OCI-LY7 (cell line): ENCODE results near the gene HSD17B4. TPM values are rescaled to one million over a fixed set of nuclear protein-coding genes. Genes with fewer than 3 reads are reported as not detected.

Experiments
- BruUV-seq: library from RNA; stranded (reverse); fragments of 400-500 nt; replicated peaks from 2 replicates; lab custom pipeline; 2021; lab: Mats Ljungman, UMichigan
- CTCF ChIA-PET: fragments of 300-600 bp; sonication (Branson Sonifier 250); formaldehyde crosslinking; loops from one replicate; lab custom pipeline; 2022; ENCODE audit warnings: antibody characterized with exemption; ENCODE audit not compliant: unreplicated experiment; lab: Charles Lee
- POLR2A ChIA-PET: fragments of 300-600 bp; sonication (Branson Sonifier 250); formaldehyde crosslinking; loops from one replicate; lab custom pipeline; 2022; ENCODE audit warnings: antibody characterized with exemption; lab: Charles Lee
- DNase-seq: peaks from one replicate; pipeline ENCODE4 v3.0.0-alpha.2; 2015; ENCODE audit warnings: low spot score
- H2AFZ ChIP-seq: fragments of 200-600 bp; sonication (generic), shearing (Covaris generic); 2 replicates; pipeline ENCODE4 v1.6.1; 2014; ENCODE audit warnings: mild to moderate bottlenecking, antibody characterized with exemption, low read length, moderate library complexity
- H3K27ac ChIP-seq: fragments of 200-600 bp; sonication (generic); 2 replicates; pipeline ENCODE4 v1.5.1; 2014; ENCODE audit warnings: mixed run types, low read depth, mild to moderate bottlenecking, moderate library complexity, low read length, inconsistent platforms; ENCODE audit not compliant: poor library complexity, severe bottlenecking
- H3K36me3 ChIP-seq: fragments of 200-600 bp; sonication (generic); 2 replicates; pipeline ENCODE4 v1.6.1; 2014; ENCODE audit warnings: mild to moderate bottlenecking, antibody characterized with exemption, low read length, moderate library complexity, mixed read lengths; ENCODE audit not compliant: insufficient read depth
- H3K4me1 ChIP-seq: fragments of 200-600 bp; sonication (generic); 2 replicates; pipeline ENCODE4 v1.5.1; 2014; ENCODE audit warnings: mild to moderate bottlenecking, low read length; ENCODE audit not compliant: insufficient read depth, poor library complexity, severe bottlenecking
- H3K4me2 ChIP-seq: fragments of 200-600 bp; sonication (generic); 2 replicates; pipeline ENCODE4 v1.6.1; 2014; ENCODE audit warnings: mild to moderate bottlenecking, low read length
- H3K4me3 ChIP-seq: fragments of 200-600 bp; sonication (generic); 2 replicates; pipeline ENCODE4 v1.5.1; 2014; ENCODE audit warnings: mild to moderate bottlenecking, low read depth, low read length; ENCODE audit not compliant: poor library complexity, severe bottlenecking
- H3K79me2 ChIP-seq: fragments of 200-600 bp; sonication (generic); 2 replicates; pipeline ENCODE4 v1.6.1; 2016; ENCODE audit warnings: low read depth, mild to moderate bottlenecking, low read length, moderate library complexity, mixed read lengths; ENCODE audit not compliant: insufficient read depth
- H3K9me2 ChIP-seq: fragments of 200-600 bp; sonication (generic); 2 replicates; pipeline ENCODE4 v1.6.1; 2016; ENCODE audit warnings: mild to moderate bottlenecking, low read length, mixed read lengths; ENCODE audit not compliant: insufficient read depth
- H3K9me3 ChIP-seq: fragments of 200-600 bp; sonication (generic); 2 replicates; pipeline ENCODE4 v1.6.1; 2014; ENCODE audit warnings: mild to moderate bottlenecking, mixed run types, low read length, mixed read lengths
- H4K20me1 ChIP-seq: fragments of 200-600 bp; sonication (generic); 2 replicates; pipeline ENCODE4 v1.6.1; 2014; ENCODE audit warnings: mild to moderate bottlenecking, antibody characterized with exemption, low read length, moderate library complexity, mixed read lengths; ENCODE audit not compliant: insufficient read depth
- CTCF ChIP-seq: fragments of 200-600 bp; sonication (generic); conservative IDR thresholded peaks from 2 replicates; pipeline ENCODE4 v1.5.1; 2014; ENCODE audit warnings: mild to moderate bottlenecking, antibody characterized with exemption, low read length, moderate library complexity, mixed read lengths
- EZH2phosphoT487 ChIP-seq: fragments of 200-600 bp; sonication (generic); IDR thresholded peaks from 2 replicates; pipeline ENCODE4 v1.6.1; 2018; ENCODE audit warnings: low read depth, borderline replicate concordance, mild to moderate bottlenecking, mixed run types, antibody characterized with exemption, low read length, moderate library complexity, mixed read lengths
- intact Hi-C: fragments of 100-400 bp; cut with micrococcal nuclease; formaldehyde crosslinking; loops from one replicate; pipeline ENCODE4 v1.10.0; 2022; ENCODE audit not compliant: unreplicated experiment
- total RNA-seq, 2 experiments: library from RNA; depleted of rRNA in 1 of 2; stranded (reverse); fragments of >200 nt in 1 of 2; shearing (Covaris generic) in 1 of 2; gene quantifications; 2 replicates each; pipeline ENCODE4 v1.2.3, GENCODE V29; 2014 to 2022

HSD17B4 gene
- total RNA-seq, 2 experiments from 2014 or later: 55.4 to 145 TPM

- H3K4me3 ChIP-seq: no peak overlapping the region
- H3K4me1 ChIP-seq: peaks cover 13% of the 10 kb centered on the region
- DNase-seq: peak; percentile 37
- intact Hi-C loops: no loop called here
- no peaks in the 10 kb centered on the region for H3K36me3 ChIP-seq
- no peaks in the 10 kb centered on the region for H4K20me1 ChIP-seq
- no peak overlapping the region for H3K27ac ChIP-seq
- H3K79me2 ChIP-seq: no peaks in the 10 kb centered on the region
- BruUV-seq: no TSS peak
- peak overlapping the region; percentile 13; the same call in 1 of the 2 replicates for H3K4me2 ChIP-seq
- no peak overlapping the region; the same call in 1 of the 2 replicates for H2AFZ ChIP-seq
- no peaks in the 10 kb centered on the region for H3K9me2 ChIP-seq
- ChIA-PET POLR2A (interaction anchor here (0.7 to 1.5 kb wide), 6 partner anchors 12 to 395 kb away, joined by 3 to 5 read pairs (median 3); no protein-coding TSS in a partner anchor), CTCF (interaction anchor here (1.2 kb wide), 1 partner anchor 431 kb away, joined by 6 read pairs; the partner anchor contains the start of gene DTWD2)
- TF ChIP-seq EZH2phosphoT487 (no peak), CTCF (no peak)
- no peaks in the 10 kb centered on the region for H3K9me3 ChIP-seq
Observed at GRCh38 chr5:119418606-119419100, 33.6 kb upstream of the HSD17B4 start.

GRCh38 chr5:119420169-119420568, 32.1 kb upstream of the HSD17B4 start:
- CTCF ChIA-PET: no interaction called here
- no peaks in the 10 kb centered on the region for H3K36me3 ChIP-seq
- no peak overlapping the region for H3K27ac ChIP-seq
- H3K4me3 ChIP-seq: no peak overlapping the region
- peaks cover 13% of the 10 kb centered on the region for H3K4me1 ChIP-seq
- H3K79me2 ChIP-seq: no peaks in the 10 kb centered on the region
- H2AFZ ChIP-seq: no peak overlapping the region
- DNase-seq: no peak
- H3K4me2 ChIP-seq: no peak overlapping the region
- no TSS peak for BruUV-seq
- TF ChIP-seq CTCF (no peak), EZH2phosphoT487 (no peak)
- POLR2A ChIA-PET: no interaction called here
- no peaks in the 10 kb centered on the region for H3K9me2 ChIP-seq
- no peaks in the 10 kb centered on the region for H4K20me1 ChIP-seq
- intact Hi-C loops: no loop called here
- H3K9me3 ChIP-seq: no peaks in the 10 kb centered on the region

GRCh38 chr5:119426057-119426456, 26.2 kb upstream of the HSD17B4 start:
- Histone ChIP-seq H3K4me1 (no peaks in the 10 kb centered on the region), H2AFZ (no peak overlapping the region), H3K9me3 (no peaks in the 10 kb centered on the region), H3K4me2 (no peak overlapping the region), H3K27ac (no peak overlapping the region), H3K4me3 (no peak overlapping the region), H3K9me2 (no peaks in the 10 kb centered on the region), H3K79me2 (no peaks in the 10 kb centered on the region), H3K36me3 (no peaks in the 10 kb centered on the region), H4K20me1 (no peaks in the 10 kb centered on the region)
- ChIA-PET CTCF (no interaction called here), POLR2A (interaction anchor here (0.6 to 1.5 kb wide), 2 partner anchors 9 to 230 kb away, joined by 5 to 6 read pairs; no protein-coding TSS in a partner anchor)
- no peak for TF ChIP-seq EZH2phosphoT487
- no peak for TF ChIP-seq CTCF
- intact Hi-C loops: no loop called here
- BruUV-seq: no TSS peak
- DNase-seq: no peak
